ENCODE measurements around the gene CDKL1.

CDKL1 gene

GRCh38 chr14:50388256-50388931, 8.3 kb downstream of the CDKL1 start:
- Histone ChIP-seq H3K9me3 (ENCODE audit: insufficient read depth, low read length) (no peaks in the 10 kb centered on the region), H4K20me1 (ENCODE audit: insufficient read depth, low read length) (no peaks in the 10 kb centered on the region), H3K27me3 (ENCODE audit: low read depth, low read length) (no peaks in the 10 kb centered on the region), H3K79me2 (ENCODE audit: low read length) (no peaks in the 10 kb centered on the region), H3K4me3 (ENCODE audit: low read length) (no peak overlapping the region), H3K27ac (ENCODE audit: low read length) (no peak overlapping the region), H3K9ac (ENCODE audit: low read length) (no peak overlapping the region), H3K36me3 (replicated peaks; ENCODE audit: low read depth, low read length) (no peaks in the 10 kb centered on the region), H3K4me1 (ENCODE audit: low read length) (no peaks in the 10 kb centered on the region), H3K4me2 (ENCODE audit: low read length) (no peak overlapping the region), H2AFZ (ENCODE audit: low read depth, low read length) (no peak overlapping the region)
- TF ChIP-seq CTCF (IDR thresholded peaks at IDR 0.05; ENCODE audit: low read depth, low read length), result no peak

GRCh38 chr14:50387548-50387947, 9.1 kb downstream of the CDKL1 start:
- no peaks in the 10 kb centered on the region for H3K9me3 ChIP-seq (ENCODE audit: insufficient read depth, low read length)
- no peak overlapping the region for H3K4me2 ChIP-seq (ENCODE audit: low read length)
- no peaks in the 10 kb centered on the region for H3K27me3 ChIP-seq (ENCODE audit: low read depth, low read length)
- H3K4me1 ChIP-seq (ENCODE audit: low read length), result no peaks in the 10 kb centered on the region
- no peak overlapping the region for H3K27ac ChIP-seq (ENCODE audit: low read length)
- no peak overlapping the region for H2AFZ ChIP-seq (ENCODE audit: low read depth, low read length)
- no peaks in the 10 kb centered on the region for H3K79me2 ChIP-seq (ENCODE audit: low read length)
- H3K36me3 ChIP-seq (replicated peaks; ENCODE audit: low read depth, low read length), result no peaks in the 10 kb centered on the region
- no peak overlapping the region for H3K4me3 ChIP-seq (ENCODE audit: low read length)
- TF ChIP-seq CTCF (IDR thresholded peaks at IDR 0.05; ENCODE audit: low read depth, low read length) (no peak), EZH2phosphoT487 (IDR thresholded peaks at IDR 0.05; ENCODE audit: low read depth) (no peak)
- H4K20me1 ChIP-seq (ENCODE audit: insufficient read depth, low read length), result no peaks in the 10 kb centered on the region
- H3K9ac ChIP-seq (ENCODE audit: low read length), result no peak overlapping the region

GRCh38 chr14:50383618-50384225, 13.0 kb downstream of the CDKL1 start:
- Histone ChIP-seq H4K20me1 (ENCODE audit: insufficient read depth, low read length) (no peaks in the 10 kb centered on the region), H2AFZ (ENCODE audit: low read depth, low read length) (no peak overlapping the region), H3K27ac (ENCODE audit: low read length) (no peak overlapping the region)

More at GRCh38 chr14:50383618-50384225, 13.0 kb downstream of the CDKL1 start:
- Histone ChIP-seq H3K4me1 (ENCODE audit: low read length) (no peaks in the 10 kb centered on the region), H3K36me3 (replicated peaks; ENCODE audit: low read depth, low read length) (no peaks in the 10 kb centered on the region), H3K9ac (ENCODE audit: low read length) (no peak overlapping the region), H3K27me3 (ENCODE audit: low read depth, low read length) (no peaks in the 10 kb centered on the region), H3K79me2 (ENCODE audit: low read length) (no peaks in the 10 kb centered on the region), H3K4me2 (ENCODE audit: low read length) (no peak overlapping the region), H3K9me3 (ENCODE audit: insufficient read depth, low read length) (no peaks in the 10 kb centered on the region), H3K4me3 (ENCODE audit: low read length) (no peak overlapping the region)
- TF ChIP-seq CTCF (IDR thresholded peaks at IDR 0.05; ENCODE audit: low read depth, low read length), result no peak
- TF ChIP-seq EZH2phosphoT487 (IDR thresholded peaks at IDR 0.05; ENCODE audit: low read depth), result no peak
